ENCODE measurements around the gene SEC16A. TPM values are rescaled to one million over a fixed set of nuclear protein-coding genes. Genes with fewer than 3 reads are reported as not detected.

SEC16A gene
- total RNA-seq, 6 experiments from 2014 or later: 46.9 to 108 (median 72.0) TPM

DNA sequence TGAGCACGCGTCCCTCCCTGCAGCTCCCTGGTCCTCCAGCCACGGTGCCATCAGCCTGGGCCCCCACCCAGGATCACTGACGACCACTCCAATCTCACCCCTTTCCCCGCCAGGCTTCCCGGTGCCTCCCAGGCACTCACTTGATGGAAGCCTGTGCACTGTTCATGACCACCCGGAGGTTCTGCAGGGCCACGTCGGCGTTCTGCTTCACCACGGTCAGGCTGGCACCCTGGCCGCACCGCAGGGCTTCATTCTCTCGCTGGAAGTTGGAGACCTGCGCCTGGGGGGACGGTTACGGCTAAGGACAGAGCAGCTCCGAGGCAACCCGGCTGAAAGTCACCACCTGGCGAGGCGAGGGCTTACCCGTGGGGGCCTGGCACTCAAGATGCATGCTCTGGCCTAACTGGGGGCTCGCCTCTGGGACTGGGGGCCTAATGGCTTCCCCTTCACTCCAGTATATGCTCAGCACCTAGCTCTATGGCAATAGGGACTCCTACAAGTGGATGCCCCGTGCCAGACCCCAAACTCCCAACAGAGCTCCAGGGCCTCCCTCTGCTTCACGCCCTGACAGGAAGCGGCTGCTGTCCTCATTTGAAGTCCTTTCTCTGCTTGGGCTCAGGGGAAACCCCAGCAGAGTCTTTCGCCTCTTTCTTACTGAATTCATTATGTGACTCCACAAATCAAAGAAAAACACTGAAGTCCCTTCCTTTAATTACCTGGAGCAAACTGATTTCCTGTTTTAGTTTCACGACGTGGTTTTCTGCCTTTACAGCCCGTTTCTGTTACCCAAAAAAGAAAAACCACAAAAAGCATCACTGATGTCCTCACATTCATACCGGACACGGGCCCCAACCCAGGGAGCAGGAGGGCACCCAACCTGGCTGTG is 78.7 kb downstream of the SEC16A start:
- H3K36me3 ChIP-seq: peaks cover 0 to 40% (median 11%) of the 10 kb centered on the region in 4 donors
- no peak overlapping the region for H3K4me3 ChIP-seq
- H3K4me1 ChIP-seq: peaks cover 0 to 11% (median 2%) of the 10 kb centered on the region in 4 donors
- DNase-seq (no peak), ATAC-seq (no peak)
- no peaks in the 10 kb centered on the region for H3K9me3 ChIP-seq
- WGBS (ENCODE audit: insufficient coverage, low coverage, low lambda C conversion rate, missing lambda C conversion rate): 80% methylated on average over 15 of the region's 32 CpGs
- TF ChIP-seq POLR2A (IDR thresholded peaks at IDR 0.05): no peak
- TF ChIP-seq, protein P1, sequence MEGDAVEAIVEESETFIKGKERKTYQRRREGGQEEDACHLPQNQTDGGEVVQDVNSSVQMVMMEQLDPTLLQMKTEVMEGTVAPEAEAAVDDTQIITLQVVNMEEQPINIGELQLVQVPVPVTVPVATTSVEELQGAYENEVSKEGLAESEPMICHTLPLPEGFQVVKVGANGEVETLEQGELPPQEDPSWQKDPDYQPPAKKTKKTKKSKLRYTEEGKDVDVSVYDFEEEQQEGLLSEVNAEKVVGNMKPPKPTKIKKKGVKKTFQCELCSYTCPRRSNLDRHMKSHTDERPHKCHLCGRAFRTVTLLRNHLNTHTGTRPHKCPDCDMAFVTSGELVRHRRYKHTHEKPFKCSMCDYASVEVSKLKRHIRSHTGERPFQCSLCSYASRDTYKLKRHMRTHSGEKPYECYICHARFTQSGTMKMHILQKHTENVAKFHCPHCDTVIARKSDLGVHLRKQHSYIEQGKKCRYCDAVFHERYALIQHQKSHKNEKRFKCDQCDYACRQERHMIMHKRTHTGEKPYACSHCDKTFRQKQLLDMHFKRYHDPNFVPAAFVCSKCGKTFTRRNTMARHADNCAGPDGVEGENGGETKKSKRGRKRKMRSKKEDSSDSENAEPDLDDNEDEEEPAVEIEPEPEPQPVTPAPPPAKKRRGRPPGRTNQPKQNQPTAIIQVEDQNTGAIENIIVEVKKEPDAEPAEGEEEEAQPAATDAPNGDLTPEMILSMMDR (IDR thresholded peaks at IDR 0.05): no peak
- no peaks in the 10 kb centered on the region for H3K27me3 ChIP-seq
- intact Hi-C loops (cut with DNase I): no loop called here
- no peak overlapping the region for H3K27ac ChIP-seq

DNA sequence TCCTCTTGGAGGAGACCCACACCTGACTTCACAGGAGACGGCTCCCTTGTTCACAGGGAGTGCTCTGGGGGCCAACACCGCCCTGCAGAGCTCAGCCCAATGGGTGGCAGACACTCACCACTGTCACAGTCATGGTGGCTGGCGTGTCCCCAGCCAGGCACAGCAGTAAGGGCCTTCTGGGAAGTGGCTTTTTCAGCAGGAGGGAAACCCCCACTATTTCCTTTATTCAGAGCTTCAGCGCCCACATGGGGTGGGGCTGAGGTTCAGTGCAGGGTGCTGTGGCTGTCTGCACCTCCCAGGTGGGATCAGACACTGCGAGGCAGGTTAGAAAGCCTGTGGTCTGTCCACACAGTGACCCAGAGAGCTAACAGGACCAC is 79.3 kb downstream of the SEC16A start:
- H3K27ac ChIP-seq: no peak overlapping the region
- ATAC-seq: no peak
- H3K4me3 ChIP-seq: no peak overlapping the region

DNA sequence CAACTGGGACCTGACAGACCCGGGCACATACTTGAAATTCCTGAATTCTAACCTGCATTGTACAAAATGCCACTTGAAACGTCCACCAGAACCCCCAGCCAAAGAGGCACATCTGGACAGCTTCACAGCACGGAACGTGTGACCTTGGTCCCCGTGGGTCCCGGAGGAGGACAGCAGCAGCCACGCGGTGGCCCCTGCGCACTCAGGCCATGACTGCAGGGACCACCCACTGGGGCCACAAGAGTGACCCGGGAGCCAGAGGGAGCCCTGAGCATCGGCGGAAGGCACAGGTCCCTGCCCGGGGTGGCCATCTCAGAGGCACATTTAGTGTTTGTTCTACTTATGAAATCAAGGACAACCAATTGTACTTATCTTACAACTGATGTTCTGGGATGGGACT is 80.8 kb downstream of the SEC16A start:
- intact Hi-C loops (cut with DNase I): no loop called here
- no peaks in the 10 kb centered on the region for H3K27me3 ChIP-seq
- no peak overlapping the region for H3K27ac ChIP-seq
- peaks cover 0 to 33% (median 11%) of the 10 kb centered on the region in 4 donors for H3K36me3 ChIP-seq
- no peak for ATAC-seq
- TF ChIP-seq POLR2A (IDR thresholded peaks at IDR 0.05): no peak
- TF ChIP-seq, protein P1 (IDR thresholded peaks at IDR 0.05): no peak
- 100% methylated on average over 1 of the region's 13 CpGs for WGBS (ENCODE audit: insufficient coverage, low coverage, low lambda C conversion rate, missing lambda C conversion rate)
- H3K4me1 ChIP-seq: peaks cover 0 to 13% (median 2%) of the 10 kb centered on the region in 4 donors
- no peaks in the 10 kb centered on the region for H3K9me3 ChIP-seq
- H3K4me3 ChIP-seq: no peak overlapping the region
- DNase-seq: no peak

More for the DNA sequence above, 79.3 kb downstream of the SEC16A start:
- Histone ChIP-seq H3K27me3 (no peaks in the 10 kb centered on the region), H3K36me3 (peaks cover 0 to 40% (median 11%) of the 10 kb centered on the region in 4 donors), H3K9me3 (no peaks in the 10 kb centered on the region), H3K4me1 (peaks cover 0 to 13% (median 2%) of the 10 kb centered on the region in 4 donors)
- no peak for DNase-seq
- WGBS (ENCODE audit: insufficient coverage, low coverage, low lambda C conversion rate, missing lambda C conversion rate): no CpG with 5 or more reads among the region's 5 CpGs
- intact Hi-C loops (cut with DNase I): no loop called here
- no peak for TF ChIP-seq POLR2A (IDR thresholded peaks at IDR 0.05)

DNA sequence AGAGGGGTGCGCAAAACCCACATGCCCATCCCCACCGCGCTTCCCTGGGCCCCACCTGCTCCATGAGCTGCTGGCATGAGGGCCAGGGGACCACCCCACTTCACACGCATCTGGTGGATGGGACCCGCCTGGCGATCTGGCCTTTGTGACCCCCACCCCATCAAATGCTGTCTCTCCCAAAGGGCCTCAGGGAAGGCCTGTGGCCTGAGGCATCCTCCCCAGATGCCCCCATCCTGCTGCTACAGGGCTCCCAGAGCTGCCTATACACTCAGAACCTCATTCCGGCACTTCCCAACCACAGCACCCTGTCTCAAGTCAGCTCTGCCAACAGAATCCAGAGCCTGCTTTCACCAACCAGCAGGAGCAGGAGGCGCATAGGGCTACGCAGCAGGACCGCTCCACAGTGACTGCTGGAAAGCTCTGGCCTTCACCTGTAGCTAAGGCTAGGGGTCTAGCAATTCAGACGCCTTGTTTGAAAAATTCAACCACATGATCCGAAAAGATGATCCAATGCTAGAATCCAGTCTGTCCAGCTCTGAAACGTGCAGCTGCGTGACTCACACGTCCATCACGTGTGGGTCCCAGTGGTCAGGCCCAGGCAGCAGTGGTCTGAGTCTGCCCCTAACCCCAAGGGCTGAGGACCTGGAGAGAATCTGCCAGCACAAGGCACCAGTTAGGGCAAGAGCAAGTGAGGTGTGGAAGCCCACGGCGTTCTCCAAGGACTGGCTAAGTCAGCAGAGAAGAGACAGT is 81.5 kb downstream of the SEC16A start:
- intact Hi-C loops (cut with DNase I): no loop called here
- Histone ChIP-seq H3K27ac (no peak overlapping the region), H3K36me3 (peaks cover 0 to 27% (median 10%) of the 10 kb centered on the region in 4 donors), H3K4me1 (peaks cover 0 to 19% (median 5%) of the 10 kb centered on the region in 4 donors), H3K4me3 (no peak overlapping the region), H3K27me3 (no peaks in the 10 kb centered on the region), H3K9me3 (no peaks in the 10 kb centered on the region)
- no peak for TF ChIP-seq POLR2A (IDR thresholded peaks at IDR 0.05)
- TF ChIP-seq, protein P1 (IDR thresholded peaks at IDR 0.05): no peak
- WGBS (ENCODE audit: insufficient coverage, low coverage, low lambda C conversion rate, missing lambda C conversion rate): 82% methylated on average over 5 of the region's 18 CpGs
- ATAC-seq (no peak), DNase-seq (no peak)
